Measurements from ENCODE around the gene ADPRH.
"Not testable (repeated sequence)": the region's sequence is repeated elsewhere in the genome, so short reads cannot be mapped to it uniquely, and the experiment has no call there.

DNA sequence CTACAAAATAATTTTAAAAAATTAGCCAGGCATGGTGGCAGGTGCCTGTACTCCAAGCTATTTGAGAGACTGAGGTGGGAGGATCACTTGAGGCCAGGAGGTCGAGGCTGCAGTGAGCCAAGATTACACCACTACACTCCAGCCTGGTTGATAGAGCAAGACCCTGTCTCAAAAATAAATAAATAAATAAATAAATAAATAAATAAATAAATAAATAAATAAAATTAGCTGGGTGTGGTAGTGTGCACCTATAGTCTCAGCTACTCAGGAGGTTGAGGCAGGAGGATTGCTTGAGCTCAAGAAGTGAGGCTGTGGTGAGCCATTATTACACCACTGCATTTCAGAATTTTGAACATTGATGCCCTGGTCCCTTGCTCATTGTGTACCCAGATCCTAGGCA is 15.6 kb downstream of the ADPRH start:
- TF ChIP-seq, protein P1, sequence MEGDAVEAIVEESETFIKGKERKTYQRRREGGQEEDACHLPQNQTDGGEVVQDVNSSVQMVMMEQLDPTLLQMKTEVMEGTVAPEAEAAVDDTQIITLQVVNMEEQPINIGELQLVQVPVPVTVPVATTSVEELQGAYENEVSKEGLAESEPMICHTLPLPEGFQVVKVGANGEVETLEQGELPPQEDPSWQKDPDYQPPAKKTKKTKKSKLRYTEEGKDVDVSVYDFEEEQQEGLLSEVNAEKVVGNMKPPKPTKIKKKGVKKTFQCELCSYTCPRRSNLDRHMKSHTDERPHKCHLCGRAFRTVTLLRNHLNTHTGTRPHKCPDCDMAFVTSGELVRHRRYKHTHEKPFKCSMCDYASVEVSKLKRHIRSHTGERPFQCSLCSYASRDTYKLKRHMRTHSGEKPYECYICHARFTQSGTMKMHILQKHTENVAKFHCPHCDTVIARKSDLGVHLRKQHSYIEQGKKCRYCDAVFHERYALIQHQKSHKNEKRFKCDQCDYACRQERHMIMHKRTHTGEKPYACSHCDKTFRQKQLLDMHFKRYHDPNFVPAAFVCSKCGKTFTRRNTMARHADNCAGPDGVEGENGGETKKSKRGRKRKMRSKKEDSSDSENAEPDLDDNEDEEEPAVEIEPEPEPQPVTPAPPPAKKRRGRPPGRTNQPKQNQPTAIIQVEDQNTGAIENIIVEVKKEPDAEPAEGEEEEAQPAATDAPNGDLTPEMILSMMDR (IDR thresholded peaks at IDR 0.05), result not testable (repeated sequence)
- not testable (repeated sequence) for TF ChIP-seq POLR2A (IDR thresholded peaks at IDR 0.05)
